GM12801 (cell line): Measurements from ENCODE around the gene RAB35.

Experiments used
- TF ChIP-seq, protein P1 (sequence below): IDR thresholded peaks from one replicate; pipeline ENCODE4 v1.5.1; 2011; ENCODE audit warnings: control low read depth; ENCODE audit not compliant: insufficient read length; ENCODE audit errors: extremely low read depth

RAB35 gene

DNA sequence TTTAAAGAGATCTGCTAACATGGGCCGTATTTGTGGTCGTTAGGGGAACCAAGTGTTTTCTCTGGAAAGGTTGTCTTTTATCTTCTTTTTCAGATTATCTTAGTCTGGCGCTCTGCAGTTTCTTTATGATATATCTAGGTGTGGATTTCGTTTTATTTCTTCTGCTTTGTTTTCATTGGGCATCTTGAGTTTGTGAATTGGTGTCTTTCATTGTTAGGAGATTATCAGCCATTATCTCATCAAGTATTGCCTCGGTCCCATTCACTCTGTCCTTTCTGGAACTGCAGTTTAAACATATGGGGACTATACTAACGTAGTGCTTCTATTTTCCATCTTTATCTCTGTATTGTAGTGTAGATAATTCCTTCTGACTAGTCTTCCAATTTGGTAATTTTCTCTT is 67.1 kb downstream of the RAB35 start:
- TF ChIP-seq, protein P1, sequence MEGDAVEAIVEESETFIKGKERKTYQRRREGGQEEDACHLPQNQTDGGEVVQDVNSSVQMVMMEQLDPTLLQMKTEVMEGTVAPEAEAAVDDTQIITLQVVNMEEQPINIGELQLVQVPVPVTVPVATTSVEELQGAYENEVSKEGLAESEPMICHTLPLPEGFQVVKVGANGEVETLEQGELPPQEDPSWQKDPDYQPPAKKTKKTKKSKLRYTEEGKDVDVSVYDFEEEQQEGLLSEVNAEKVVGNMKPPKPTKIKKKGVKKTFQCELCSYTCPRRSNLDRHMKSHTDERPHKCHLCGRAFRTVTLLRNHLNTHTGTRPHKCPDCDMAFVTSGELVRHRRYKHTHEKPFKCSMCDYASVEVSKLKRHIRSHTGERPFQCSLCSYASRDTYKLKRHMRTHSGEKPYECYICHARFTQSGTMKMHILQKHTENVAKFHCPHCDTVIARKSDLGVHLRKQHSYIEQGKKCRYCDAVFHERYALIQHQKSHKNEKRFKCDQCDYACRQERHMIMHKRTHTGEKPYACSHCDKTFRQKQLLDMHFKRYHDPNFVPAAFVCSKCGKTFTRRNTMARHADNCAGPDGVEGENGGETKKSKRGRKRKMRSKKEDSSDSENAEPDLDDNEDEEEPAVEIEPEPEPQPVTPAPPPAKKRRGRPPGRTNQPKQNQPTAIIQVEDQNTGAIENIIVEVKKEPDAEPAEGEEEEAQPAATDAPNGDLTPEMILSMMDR: no peak

DNA sequence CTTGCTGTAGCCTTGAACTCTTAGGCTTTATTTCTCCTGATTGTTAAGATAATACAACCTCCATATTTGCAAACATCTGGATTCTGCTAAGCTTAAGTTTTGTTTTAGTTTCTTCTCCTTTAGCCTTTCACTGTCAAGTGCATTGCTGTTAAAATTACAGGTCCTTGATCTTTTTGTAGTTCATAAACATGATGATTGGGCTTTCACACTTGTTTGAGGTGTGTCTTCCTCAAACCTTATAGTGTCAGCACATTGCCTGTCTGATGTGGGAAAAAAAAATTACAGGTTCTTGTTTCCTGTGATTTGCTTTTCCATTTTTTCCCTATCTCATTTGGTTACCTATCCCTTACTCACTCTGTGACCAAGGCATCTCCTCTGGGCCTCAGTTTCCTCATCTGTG is 68.3 kb downstream of the RAB35 start:
- TF ChIP-seq, protein P1: no peak

DNA sequence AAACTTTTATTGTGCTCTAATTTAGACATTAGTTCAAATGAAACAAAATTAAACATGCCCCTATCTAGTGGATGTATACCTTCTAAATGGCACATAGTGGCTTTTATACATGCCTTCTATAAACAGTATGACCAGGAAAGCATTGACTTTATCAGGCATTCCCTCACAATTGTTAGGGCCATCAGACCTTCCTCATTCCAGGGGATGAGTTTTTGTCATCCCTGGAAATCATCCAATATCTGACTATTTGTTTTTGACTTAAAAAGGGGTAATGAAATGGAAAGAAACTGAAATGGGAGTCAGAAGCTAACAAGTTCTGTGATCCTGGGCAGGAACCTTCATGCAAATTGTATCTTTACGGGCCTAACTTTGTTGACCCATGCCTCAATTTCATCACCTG is 69.5 kb downstream of the RAB35 start:
- TF ChIP-seq, protein P1: no peak
